Epithelial cell of esophagus (primary cell): ENCODE measurements around the gene MBLAC2.

Source experiments
- DNase-seq: peaks from one replicate; pipeline ENCODE4 v3.0.0; 2010; ENCODE audit warnings: low read depth
- H3K4me3 ChIP-seq: 2 replicates; pipeline ENCODE4 v1.5.1; 2011; ENCODE audit warnings: mild to moderate bottlenecking, low read length, control low read depth
- TF ChIP-seq, protein P1 (sequence below): IDR thresholded peaks from 2 replicates; pipeline ENCODE4 v1.5.1; 2011; ENCODE audit warnings: low read depth, mild to moderate bottlenecking, low read length, control low read depth, inconsistent platforms; ENCODE audit not compliant: insufficient read depth; ENCODE audit errors: missing control alignments

Gene MBLAC2

GRCh38 chr5:90424245-90424644 is 50.3 kb downstream of the MBLAC2 start:
- DNase-seq = no peak
- TF ChIP-seq, protein P1, sequence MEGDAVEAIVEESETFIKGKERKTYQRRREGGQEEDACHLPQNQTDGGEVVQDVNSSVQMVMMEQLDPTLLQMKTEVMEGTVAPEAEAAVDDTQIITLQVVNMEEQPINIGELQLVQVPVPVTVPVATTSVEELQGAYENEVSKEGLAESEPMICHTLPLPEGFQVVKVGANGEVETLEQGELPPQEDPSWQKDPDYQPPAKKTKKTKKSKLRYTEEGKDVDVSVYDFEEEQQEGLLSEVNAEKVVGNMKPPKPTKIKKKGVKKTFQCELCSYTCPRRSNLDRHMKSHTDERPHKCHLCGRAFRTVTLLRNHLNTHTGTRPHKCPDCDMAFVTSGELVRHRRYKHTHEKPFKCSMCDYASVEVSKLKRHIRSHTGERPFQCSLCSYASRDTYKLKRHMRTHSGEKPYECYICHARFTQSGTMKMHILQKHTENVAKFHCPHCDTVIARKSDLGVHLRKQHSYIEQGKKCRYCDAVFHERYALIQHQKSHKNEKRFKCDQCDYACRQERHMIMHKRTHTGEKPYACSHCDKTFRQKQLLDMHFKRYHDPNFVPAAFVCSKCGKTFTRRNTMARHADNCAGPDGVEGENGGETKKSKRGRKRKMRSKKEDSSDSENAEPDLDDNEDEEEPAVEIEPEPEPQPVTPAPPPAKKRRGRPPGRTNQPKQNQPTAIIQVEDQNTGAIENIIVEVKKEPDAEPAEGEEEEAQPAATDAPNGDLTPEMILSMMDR = no peak

DNA sequence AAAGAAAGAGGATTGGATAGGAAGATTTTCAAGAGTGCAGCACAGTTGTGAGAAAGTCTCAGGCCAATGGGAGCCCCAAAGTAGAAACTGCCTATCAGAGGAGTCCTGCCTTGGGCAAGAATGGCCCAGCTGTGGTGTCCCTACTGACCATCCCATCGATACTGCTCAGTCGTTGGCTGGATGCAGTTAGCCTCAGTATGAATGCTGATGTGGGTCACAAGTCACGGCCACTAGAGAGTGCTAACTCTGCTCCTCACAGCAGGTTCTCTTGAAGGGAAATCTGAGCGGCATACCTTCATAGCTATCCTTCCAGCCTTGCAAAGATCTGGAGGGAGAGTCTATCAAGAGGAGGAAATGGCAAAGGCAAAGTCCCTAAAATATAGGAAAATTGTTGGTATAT is 53.4 kb downstream of the MBLAC2 start:
- TF ChIP-seq, protein P1 = peak; percentile 37
- no peak overlapping the region for H3K4me3 ChIP-seq
- DNase-seq = no peak

More at GRCh38 chr5:90424245-90424644, 50.3 kb downstream of the MBLAC2 start:
- H3K4me3 ChIP-seq = no peak overlapping the region

DNA sequence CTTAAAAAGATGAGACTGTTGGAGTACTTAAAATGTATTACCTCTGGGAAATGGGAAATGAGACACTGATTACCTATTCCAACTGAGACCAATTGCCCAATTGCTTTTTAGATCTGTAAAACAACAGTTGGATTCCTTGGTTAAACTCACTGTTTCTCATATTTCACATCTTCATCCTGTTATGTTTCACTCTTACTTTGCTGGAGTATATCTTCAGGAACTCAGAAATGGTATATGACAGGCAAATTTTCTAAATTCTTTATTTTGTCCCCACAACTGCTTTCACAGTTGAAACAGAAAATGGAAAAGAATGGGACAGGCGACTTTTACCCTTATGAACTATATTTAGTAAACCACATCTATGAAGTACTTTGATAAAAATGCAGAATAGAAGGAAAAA is 56.4 kb downstream of the MBLAC2 start:
- TF ChIP-seq, protein P1 = no peak

DNA sequence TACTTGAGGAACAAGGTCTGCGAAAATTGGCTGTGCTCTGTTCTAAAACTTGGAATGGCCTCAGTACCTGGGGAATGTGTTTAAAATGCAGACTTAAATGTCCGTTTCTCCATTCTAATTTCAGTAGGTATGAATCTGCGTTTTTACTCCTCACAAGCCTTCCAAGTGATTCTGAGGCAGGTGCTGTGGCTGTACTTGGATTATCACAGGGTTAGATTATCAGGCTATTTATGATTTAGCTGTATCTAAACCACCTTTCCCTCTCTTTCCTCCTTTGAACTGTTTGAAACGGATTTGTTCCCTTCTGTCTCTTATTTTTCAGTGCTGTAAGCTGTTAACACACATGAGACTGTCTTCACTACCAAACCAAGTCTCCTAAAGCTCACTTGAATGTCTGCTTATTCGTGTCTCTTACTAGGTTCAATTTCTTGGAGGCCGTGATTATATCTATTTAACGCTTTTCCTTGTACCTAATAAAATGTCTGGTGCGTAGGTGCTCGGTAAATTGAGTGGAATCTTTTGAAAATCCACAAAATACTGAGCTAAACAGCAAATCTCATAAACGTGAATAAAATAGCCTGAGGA is 64.3 kb downstream of the MBLAC2 start:
- TF ChIP-seq, protein P1 = no peak
- no peak for DNase-seq
- H3K4me3 ChIP-seq = peak overlapping the region; percentile 87

More for the DNA sequence above, 56.4 kb downstream of the MBLAC2 start:
- no peak for DNase-seq
- H3K4me3 ChIP-seq = no peak overlapping the region

DNA sequence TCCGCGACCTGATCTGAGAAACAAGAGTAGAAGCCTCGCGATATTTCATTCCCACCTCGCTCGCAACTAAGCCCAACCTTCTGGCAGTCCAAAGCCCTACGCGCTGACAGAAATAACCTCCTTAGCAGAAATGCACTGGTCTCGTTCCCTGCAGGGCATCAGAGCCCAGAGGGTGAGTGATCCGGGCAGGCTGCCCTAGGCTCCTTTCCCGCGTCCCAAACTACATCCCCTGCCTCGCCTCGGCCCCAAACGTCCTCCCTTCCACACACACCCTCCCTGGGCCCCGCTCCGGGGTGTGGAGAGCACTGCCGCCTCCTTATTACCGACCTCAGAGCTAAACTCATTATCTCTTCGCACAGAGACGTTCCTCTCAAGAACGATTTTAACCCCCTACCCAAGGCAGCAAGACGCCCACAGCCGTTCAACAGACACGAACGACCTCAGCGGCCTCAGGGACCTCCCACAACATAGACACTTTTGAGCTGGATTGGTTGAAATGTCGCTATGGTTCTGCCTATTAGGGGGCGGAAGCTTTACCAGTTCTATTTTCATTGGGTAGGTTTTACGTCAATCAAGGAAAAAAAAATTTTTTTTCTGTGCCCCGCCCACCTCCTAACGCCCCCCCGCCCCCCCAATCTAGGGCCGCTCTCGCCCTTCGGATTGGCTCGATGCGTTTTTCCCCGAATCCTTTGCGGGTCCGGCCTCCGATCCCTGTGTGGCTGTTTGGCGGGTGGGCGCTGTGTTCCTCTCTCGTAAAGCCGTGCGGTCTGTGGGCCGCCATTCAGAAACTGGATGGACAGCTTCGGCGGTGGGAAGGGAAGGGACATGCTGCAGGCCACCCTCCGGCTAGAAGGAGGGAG is 65.0 kb downstream of the MBLAC2 start, which contains the start of gene CETN3:
TSS of gene CETN3 (minus strand) at position 439 of the 860 bp plus-strand sequence. CDS start at position 344, 95 bp downstream.
- DNase-seq = peak; percentile 95
- H3K4me3 ChIP-seq = peak within 1 kb of the TSS; percentile 87
- TF ChIP-seq, protein P1 = no peak

DNA sequence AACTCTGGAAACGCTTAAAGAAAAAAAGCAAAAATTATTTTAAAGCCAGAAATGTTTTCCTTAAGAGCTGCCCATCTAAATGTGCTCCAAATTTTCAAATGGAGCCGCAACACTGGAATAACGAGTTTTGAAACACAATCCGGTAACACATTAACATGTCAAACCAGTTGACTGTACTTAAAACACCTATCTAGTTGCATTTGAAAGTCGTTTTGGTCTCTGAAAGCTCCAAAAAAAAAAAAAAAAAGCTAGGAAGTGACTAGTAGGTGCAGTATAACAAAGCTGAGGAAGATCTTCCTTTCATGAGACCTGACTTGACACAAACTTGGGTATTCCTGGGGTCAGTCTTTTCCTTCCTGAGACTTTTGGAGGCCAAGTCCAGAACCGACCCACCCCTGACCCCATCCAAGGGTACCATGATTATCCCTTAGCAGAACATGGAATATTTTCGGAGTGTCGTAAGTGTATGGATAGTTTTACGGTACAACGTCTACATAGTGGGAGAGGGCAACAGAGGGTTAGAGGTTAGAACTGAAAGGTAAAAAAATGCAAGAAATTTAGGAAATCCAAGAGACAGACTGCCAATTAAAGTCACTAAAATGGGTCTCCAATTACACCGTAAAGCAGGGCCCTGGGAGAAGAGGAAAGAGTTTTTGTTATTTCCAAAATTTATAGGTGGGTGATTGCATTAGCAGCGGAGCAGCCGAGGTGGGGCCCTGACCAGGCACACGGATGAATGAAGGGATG is 65.8 kb downstream of the MBLAC2 start:
- peak; percentile 62 for DNase-seq
- peak overlapping the region; percentile 87 for H3K4me3 ChIP-seq
- TF ChIP-seq, protein P1 = no peak
